HG03066 (cell line): ENCODE results near the gene GALNTL6.
"Not testable (repeated sequence)": the region's sequence is repeated elsewhere in the genome, so short reads cannot be mapped to it uniquely, and the experiment has no call there.

Experiments
- ATAC-seq: cut with Tn5 transposase; IDR thresholded peaks from one replicate; pipeline ENCODE4 v1.9.1; 2021; ENCODE audit warnings: low read depth; ENCODE audit not compliant: unreplicated experiment

Gene GALNTL6

DNA sequence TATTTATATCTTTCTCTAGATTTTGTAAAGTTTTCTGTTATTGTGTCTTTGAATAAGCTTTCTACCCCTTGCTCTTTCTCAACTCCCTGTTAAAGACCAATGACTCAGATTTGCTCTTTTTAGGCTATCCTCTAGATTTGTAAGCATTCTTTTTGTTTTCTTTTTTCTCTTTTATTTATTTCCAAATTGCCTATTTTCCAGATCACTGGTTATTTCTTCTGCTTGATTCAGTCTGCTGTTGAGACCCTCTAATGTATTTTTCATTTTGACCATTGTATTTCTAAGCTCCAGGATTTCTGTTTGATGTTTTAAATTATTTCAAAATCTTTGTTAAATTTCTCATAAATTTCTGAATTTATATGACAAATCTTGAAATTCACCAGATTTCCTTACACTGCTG lies 892.8 kb downstream of the GALNTL6 start:
- ATAC-seq = no peak

DNA sequence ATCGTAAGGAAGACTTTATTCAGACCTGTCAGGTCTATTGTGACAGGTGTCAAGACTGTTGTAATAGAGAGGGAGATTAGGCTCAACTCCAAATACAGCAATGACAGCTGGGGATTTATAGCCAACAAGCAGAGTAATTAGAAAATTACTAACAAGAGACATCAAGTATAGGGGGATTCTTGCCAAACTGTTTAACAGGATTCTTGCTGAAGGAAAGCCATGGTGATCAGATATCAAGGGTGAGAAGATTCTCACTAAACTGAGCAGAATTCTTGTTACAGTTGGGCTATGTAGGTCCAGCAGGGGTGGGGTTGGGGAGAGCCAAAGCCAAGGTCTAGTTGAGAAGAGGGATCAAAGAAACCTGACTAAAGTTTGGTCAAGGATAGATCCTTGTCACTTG lies 894.4 kb downstream of the GALNTL6 start:
- no peak for ATAC-seq

DNA sequence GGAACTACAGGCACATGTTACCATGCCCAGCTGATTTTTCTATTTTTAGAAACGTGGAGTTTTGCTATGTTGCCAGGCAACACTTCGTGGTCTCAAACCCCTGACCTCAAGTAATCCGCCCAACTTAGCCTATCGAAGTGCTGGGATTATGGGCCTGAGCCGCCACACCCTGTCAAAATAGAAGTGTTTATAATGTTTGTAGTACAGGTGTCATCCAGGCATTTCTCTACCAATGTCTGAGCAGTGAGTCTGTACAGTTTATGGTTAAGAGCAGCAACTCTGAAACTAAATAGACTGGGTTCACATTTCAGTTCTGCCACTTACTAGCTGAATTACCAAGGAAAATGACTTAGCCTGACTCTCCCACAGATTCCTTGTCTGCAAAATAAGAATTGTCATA lies 895.0 kb downstream of the GALNTL6 start:
- ATAC-seq = no peak

DNA sequence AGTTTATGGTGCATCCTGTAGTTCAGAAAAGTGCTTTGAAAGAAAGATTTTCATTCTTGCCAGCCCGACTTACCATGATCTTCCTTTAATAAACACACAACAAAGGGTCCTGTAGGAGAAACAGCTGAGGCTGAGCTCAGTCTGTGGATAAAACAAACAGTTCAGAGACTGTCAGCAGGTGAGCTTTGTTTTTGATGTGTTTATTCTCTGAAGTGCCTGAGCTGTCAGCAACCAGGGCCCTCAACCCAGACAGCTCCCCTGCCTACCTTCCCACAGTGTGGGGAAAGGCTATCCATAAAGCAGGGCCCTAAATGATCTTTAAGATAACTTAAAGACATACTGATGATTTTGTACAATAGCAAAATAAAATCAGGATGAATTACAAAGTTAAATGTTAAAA lies 896.2 kb downstream of the GALNTL6 start:
- ATAC-seq = no peak

DNA sequence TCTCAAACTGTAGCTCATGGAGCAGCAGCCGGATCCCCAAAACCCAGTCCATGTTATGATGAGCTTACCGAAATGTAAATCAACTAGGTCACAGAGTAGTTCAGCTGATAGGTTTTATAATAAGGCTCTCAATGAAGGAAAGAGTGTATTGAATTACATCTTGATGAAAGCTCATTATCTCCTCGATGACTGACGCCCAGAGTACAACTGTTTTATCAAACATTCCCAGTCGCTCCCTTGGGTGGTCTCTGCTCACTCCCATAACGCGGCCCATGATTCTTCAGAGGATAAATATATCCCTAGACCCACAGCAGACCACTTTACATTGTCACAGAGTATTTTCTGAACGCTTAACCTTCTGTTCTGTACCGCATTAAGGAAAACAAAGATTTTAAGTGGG lies 903.1 kb downstream of the GALNTL6 start:
- no peak for ATAC-seq

DNA sequence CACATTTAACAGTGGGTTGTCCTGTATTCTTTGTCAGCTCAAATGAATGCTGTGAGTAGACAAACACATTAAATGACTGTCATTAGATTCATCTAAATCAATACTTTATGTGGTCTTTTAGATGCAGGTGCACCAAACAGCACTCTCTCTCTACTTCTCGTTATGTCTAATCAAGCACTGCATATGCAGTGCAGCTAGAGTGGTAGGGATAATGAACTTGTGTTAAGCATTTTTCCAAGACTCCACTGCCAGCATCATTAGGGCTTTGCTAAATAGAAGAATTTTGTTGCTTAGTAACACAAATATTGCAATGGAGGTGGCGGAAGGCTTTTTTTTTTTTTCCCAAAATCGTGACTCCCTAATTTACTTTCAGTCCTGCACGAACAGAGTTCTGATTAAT lies 908.5 kb downstream of the GALNTL6 start:
- no peak for ATAC-seq

DNA sequence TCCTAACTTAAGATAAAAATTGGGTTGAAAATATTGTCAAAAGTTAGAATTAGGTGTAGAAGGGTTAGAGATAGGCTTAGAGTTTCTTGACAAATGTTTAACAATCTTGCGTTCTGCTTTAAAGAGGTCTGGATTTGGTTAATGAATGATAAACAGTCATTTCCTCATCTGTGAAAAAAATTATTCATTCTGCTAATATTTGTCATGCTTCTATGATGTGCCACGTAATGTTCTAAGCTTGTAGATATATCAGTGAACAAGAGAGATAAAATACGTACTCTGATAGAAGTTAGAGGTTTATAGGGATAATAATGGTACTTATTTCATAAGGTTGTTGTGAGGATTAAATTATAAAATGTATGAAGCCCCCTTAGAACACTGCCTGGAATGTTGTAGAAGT lies 912.4 kb downstream of the GALNTL6 start:
- no peak for ATAC-seq

DNA sequence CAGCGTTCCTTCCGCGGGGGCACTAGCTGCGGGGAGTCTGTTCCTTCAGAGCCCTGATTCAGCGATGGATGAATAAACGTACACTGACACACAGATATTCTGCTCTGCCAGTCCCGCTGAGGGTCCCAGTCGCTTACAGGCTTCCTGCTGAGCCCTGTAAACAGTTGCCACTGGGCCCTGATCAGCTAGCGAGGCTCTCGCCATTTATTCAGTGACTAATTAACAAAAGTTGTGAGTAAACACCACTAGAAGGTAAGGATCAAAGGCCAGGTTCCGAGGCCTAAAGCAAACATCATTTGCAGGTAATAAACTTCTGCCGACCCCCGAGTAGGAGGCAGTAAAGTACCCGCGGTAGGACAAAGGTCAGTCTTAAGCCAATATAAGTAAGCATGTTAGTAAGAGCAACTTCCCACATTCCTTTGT lies 912.8 kb downstream of the GALNTL6 start:
- ATAC-seq = no peak

DNA sequence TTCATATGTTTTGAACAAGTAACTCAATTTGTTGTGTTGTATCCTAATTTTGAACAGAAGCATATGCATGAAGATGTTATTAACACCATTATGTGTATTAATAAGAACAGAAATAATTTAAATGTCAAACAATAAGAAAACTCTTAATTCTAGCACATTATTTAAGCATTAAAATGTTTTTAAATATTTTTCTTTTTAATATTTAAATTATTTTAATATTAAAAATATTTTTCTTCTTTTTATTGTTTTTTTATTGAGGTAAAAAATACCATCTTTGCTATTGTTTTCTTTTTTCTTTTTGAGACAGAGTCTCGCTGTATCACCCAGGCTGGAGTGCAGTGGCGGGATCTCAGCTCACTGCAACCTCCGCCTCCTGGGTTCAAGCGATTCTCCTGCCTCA lies 914.4 kb downstream of the GALNTL6 start:
- ATAC-seq = no peak

DNA sequence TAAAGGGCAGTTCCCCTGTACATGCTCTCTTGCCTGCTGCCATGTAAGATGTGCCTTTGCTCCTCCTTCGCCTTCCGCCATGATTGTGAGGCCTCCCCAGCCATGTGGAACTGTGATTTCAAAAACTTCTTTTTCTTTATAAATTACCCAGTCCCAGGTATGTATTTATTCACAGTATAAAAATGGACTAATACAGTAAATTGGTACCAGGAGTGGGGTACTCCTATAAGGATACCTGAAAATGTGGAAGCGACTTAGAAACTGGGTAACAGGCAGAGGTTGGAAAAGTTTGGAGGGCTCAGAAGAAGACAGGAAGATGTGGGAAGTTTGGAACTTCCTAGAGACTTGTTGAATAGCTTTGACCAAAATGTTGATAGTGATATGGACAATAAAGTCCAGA lies 920.4 kb downstream of the GALNTL6 start:
- not testable (repeated sequence) for ATAC-seq

DNA sequence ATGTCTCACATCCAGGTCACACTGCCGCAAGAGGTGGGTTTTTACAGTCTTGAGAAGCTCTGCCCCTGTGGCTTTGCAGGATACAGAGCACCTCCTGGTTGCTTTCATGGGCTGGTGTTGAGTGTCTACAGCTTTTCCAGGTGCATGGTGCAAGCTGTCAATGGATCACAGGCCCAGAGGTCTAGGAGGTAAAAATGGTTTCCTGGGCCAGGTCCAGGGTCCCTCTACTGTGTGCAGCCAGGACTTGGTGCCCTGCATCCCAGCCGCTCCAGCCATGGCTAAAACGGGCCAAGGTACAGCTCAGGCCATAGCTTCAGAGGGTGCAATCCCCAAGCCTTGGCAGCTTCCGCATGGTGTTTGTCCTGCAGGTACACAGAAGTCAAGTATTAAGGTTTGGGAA lies 921.4 kb downstream of the GALNTL6 start:
- no peak for ATAC-seq

DNA sequence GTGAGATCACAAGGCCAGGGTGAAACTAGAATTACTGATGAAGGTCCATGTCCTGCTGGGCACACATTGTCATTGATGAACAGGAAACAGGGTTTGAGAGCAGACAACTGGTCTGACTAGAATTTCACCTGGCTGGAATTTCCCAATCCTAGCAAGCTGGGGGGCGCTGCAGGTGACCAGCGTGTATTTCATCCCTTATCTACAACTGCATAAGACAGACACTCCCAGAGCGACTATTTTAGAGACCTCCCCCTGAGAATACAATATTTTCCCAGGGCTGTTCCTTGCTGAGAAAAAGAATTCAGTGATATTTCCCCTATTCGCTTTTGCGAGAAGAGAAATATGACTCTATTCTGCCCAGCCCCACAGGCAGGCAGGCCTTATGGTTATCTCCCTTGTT lies 922.8 kb downstream of the GALNTL6 start:
- no peak for ATAC-seq

DNA sequence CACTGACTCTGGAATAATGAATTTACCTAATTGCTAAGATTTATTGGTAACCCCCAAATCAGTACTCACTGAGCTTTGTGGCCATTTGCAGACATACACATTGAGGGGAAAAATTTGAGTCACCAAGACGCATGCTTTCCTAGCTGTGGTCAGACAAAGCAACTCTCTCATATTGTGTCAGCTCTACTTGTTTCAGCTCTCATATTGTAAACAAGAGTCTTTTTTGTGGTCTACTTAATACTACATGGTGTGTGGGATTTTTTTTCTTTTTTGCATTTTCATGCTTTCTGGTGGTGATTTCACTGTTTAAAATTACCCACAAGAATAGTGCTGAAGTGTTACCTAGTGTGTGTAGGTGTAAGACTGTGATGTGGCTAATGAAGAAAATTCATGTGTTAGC lies 927.2 kb downstream of the GALNTL6 start:
- ATAC-seq = peak; percentile 89

DNA sequence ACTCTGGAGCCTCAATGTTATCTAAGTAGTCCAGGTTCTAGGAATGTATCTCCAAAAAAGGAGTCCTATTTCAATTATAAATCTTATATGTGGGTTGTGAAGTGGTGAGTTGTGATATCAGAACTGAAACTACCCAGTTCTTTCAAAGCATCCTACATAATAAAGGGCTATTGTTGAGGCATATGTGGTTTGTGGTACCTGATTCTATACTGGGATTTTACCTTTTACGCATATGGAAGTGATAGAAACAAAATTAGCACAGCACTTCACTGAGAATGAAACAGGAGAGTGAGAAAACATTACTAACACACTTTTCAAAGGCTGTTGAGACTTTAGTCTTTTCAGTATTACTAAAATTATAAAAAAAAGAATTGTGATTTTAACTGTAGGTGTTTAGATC lies 937.7 kb downstream of the GALNTL6 start:
- ATAC-seq = peak; percentile 98

DNA sequence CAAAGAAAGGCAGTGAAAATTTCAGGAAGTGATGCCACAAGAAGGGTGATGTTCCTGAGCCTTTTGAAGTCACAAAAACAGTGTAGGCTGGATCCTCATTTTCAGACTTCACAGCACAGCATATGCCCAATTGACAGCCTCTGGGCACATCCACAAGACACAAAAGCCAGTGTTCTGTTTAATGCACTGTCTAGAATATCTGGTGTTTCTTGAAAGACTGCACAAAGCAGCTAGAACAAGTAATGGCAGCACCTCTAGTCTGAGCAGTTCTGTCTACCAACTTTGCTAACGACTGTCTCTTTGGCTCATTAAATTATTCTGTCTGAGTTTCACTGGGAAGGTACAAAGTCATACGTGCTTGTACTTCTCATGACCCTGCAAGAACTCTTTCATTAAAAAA lies 938.3 kb downstream of the GALNTL6 start:
- no peak for ATAC-seq

DNA sequence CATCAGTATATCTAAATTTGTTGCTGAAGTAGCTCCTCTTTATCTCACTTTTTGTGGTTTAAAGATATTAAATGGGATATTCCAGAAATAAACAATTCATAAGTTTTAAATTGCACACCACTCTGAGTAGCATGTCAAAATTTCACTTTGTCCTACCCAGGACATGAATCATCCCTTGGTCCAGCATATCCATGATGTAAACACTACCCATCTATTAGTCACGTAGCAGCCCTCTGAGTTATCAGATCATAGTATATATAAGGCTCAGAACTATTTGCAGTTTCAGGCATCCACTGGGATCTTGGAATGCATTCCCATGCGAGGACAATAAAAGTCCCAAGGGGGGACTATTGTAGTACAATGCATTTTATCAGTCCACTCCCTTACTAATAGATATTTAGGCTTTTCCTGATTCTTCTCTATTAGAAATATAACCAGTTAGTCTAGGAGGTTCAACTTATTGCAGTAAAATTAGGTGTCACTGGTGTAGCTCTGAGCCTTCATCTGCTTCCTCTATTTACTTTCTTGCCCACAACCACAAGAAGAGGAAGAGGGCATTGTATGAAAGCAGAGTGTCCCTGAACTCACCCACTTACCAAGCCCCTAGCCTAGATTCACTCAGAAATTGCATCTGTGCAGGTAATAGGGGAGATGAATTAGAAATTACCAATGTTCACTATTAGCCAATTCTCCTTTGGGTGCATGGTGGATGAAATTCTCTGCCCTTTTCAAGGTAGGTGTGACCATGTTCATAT lies 945.6 kb downstream of the GALNTL6 start:
- no peak for ATAC-seq

DNA sequence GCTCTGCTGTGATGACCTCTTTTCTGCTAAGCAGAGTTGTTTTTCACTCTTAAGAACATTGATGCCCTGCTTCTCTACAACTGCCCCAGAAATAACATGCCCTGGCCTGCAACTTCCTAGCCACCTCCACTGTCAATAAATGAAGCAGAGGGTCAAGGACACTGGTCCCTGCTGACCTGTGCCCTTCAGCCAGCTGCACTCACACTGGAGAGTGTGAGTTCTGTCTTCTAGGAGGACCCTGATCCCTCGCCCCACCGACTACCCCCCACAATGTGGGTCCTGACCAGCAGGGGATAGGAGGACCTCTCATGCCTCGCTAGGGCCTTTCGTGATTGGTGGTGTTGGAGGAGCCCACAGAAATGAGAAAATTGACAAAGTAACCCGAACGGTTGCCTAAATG lies 947.3 kb downstream of the GALNTL6 start:
- ATAC-seq = no peak

DNA sequence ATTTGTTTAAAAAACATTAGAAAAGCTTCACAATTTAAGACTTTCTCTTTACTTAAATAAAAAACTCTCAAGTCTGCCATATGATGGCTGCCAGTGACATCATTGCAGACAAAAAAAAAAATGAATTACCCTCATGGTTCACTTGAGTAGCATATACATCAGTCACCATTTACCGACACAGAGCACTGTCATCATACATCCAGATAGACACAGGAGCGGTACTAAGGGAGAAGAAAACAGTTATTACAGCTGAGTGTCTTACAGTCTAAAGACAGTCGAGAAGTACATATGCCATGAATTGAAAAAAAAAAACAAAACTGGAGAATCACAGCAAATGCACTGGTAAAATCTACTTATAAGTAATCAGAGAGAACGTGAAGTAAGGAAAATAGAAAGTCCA lies 949.7 kb downstream of the GALNTL6 start:
- ATAC-seq = no peak

DNA sequence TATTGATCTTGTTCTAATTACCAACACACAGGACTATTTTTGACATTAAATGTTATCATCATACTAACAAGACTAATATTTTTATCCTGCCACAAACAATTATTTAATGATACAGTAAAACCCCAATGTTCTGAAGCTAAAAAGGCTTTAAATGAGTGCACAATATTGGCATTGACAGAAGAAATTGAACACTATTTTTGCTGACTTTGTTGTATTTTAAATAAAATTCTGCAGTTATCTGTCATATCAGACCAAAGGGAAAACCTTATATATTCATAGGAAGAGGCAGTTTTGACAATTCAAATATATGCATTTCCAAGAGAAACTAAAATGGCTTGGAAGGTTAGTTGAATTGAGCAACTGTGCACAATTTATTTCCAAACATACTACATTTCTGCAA lies 957.6 kb downstream of the GALNTL6 start:
- ATAC-seq = no peak

DNA sequence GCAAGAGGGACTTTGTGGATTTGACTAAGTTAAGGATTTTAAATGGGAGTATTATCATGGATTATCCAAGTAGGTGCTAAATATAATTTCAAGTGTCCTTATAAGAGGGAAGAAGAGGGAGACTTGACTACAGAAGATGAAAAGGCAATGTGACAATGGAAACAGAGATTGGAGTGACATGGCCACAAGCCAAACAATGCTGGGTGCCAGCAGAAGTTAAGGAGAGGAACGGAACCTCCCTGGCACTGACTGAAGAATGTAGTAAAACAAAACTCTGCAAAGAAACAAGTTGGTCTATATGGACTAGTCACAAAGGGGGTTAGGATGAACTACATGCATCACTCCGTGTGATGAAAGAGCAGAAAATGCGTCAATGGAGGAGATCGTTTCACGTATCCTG lies 959.6 kb downstream of the GALNTL6 start:
- no peak for ATAC-seq

DNA sequence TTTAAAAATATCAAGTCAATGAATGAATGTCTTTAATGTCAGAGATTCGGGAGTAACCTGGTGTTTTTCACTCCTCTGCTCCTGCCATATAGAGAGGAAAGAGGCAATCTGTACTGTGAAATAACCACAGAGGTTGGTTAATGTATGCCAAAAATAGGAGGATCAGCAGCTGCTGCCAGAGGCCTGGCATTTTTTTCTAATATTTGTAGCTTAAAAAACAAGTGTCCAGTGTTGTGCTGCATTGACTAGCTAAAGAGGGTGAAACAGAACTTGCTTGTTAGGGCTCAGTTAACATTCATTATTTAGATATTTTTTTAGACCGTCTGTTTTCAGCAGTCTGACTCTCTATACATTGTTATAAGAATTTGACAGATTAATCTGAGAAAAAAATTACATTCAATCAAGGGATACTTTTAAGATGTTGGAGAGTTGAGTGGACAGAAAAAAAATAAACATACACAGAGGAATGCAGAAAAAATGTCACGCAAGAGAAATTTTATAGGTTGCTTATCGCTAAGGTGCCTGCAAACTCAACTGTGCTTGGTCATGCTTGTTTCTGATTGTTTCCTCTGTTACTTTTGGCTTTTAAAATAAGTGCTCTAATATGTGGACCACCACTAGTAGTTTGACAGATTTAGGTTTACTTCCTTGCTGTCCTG lies 963.1 kb downstream of the GALNTL6 start:
- ATAC-seq = no peak

DNA sequence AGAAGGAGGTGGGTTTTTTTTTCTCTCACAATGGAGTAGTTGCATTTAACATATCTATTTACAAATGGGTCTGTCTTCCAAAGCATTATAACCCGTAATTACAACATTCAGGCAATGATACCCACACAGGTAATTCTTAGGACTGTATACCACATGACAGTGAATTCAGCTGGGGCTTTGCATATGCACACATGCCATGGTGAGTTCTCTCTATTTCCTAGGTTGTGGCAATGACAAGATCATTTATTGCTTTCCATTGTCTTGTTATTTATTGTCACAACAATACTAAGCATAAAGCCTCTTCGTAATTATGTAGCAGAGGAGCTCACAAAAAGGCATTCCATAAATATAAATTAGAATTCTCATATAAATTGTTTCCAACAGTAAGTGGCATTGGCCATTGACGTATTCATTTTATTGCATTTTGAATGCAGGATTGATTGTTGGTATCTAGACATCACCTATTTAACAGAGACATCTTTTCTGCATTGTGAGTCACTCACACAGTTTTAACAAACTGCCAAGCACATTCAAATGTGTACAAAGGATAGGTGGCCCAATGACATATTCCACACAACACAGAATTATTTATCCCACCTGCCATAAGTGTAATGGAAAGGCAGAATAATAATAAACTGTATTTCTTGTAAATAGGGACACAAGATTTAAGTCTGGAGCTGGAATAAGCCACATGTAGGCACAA lies 964.7 kb downstream of the GALNTL6 start:
- ATAC-seq = no peak
